ENCODE results near the gene ZDHHC16. TPM values are rescaled to one million over a fixed set of nuclear protein-coding genes. Genes with fewer than 3 reads are reported as not detected.
"Not testable (repeated sequence)": the region's sequence is repeated elsewhere in the genome, so short reads cannot be mapped to it uniquely, and the experiment has no call there.

The ZDHHC16 gene
- total RNA-seq, 1 donor from 2014 or later: 30.4 TPM

GRCh38 chr10:97404044-97404443, 41.9 kb upstream of the ZDHHC16 start:
- intact Hi-C loops (cut with DNase I): no loop called here
- Histone ChIP-seq H3K36me3 (no peaks in the 10 kb centered on the region), H3K9me3 (no peaks in the 10 kb centered on the region), H3K4me3 (no peak overlapping the region), H3K27ac (no peak overlapping the region), H3K27me3 (no peaks in the 10 kb centered on the region), H3K4me1 (peaks cover 7 to 13% of the 10 kb centered on the region in 2 donors)
- no peak for TF ChIP-seq CTCF (IDR thresholded peaks at IDR 0.05)
- no peak for DNase-seq (ENCODE audit: low spot score in 2 of 2)

- H3K9me3 ChIP-seq: no peaks in the 10 kb centered on the region
- no peak for TF ChIP-seq CTCF (IDR thresholded peaks at IDR 0.05)
- no peak overlapping the region for H3K27ac ChIP-seq
- no peak for DNase-seq (ENCODE audit: low spot score in 2 of 2)
- H3K4me3 ChIP-seq: no peak overlapping the region
- peaks cover 0 to 3% of the 10 kb centered on the region in 2 donors for H3K4me1 ChIP-seq
- no peaks in the 10 kb centered on the region for H3K36me3 ChIP-seq
- intact Hi-C loops (cut with DNase I): loop anchor here (2.0 kb wide), 1 partner anchor 147 kb away; no protein-coding TSS in a partner anchor
- no peaks in the 10 kb centered on the region for H3K27me3 ChIP-seq
These were observed 39.9 kb upstream of the ZDHHC16 start for GRCh38 chr10:97406064-97406463.

- intact Hi-C loops (cut with DNase I): loop anchor here (2.0 kb wide), 1 partner anchor 146 kb away; no protein-coding TSS in a partner anchor
- not testable (repeated sequence) for H3K27me3 ChIP-seq; H3K27ac ChIP-seq; H3K4me3 ChIP-seq; DNase-seq (ENCODE audit: low spot score in 2 of 2); H3K4me1 ChIP-seq; H3K36me3 ChIP-seq; H3K9me3 ChIP-seq
These were observed 39.5 kb upstream of the ZDHHC16 start for GRCh38 chr10:97406483-97406882.

GRCh38 chr10:97407211-97407951, 38.6 kb upstream of the ZDHHC16 start:
- intact Hi-C loops (cut with DNase I): loop anchor here (2.0 kb wide), 1 partner anchor 145 kb away; no protein-coding TSS in a partner anchor

GRCh38 chr10:97407952-97408248, 38.1 kb upstream of the ZDHHC16 start:
- Histone ChIP-seq H3K27ac (no peak overlapping the region), H3K4me1 (peaks cover 0 to 3% of the 10 kb centered on the region in 2 donors), H3K27me3 (no peaks in the 10 kb centered on the region), H3K9me3 (no peaks in the 10 kb centered on the region), H3K36me3 (no peaks in the 10 kb centered on the region), H3K4me3 (no peak overlapping the region)
- intact Hi-C loops (cut with DNase I): loop anchor here (2.0 kb wide), 1 partner anchor 145 kb away; no protein-coding TSS in a partner anchor
- no peak for DNase-seq (ENCODE audit: low spot score in 2 of 2)
- TF ChIP-seq CTCF (IDR thresholded peaks at IDR 0.05): no peak

More at GRCh38 chr10:97407211-97407951, 38.6 kb upstream of the ZDHHC16 start:
- H3K4me1 ChIP-seq: peaks cover 0 to 3% of the 10 kb centered on the region in 2 donors
- H3K27me3 ChIP-seq: no peaks in the 10 kb centered on the region
- no peaks in the 10 kb centered on the region for H3K9me3 ChIP-seq
- no peak overlapping the region for H3K27ac ChIP-seq
- no peaks in the 10 kb centered on the region for H3K36me3 ChIP-seq
- peak; percentile 60 to 77 (median 76) for TF ChIP-seq CTCF (IDR thresholded peaks at IDR 0.05)
- H3K4me3 ChIP-seq: peak overlapping the region in 1 of 2 donors; percentile 23
- DNase-seq (ENCODE audit: low spot score in 2 of 2): peak in 1 of 2 donors; percentile 71

GRCh38 chr10:97408496-97408992, 37.4 kb upstream of the ZDHHC16 start:
- no peak for TF ChIP-seq CTCF (IDR thresholded peaks at IDR 0.05)
- H3K27me3 ChIP-seq: no peaks in the 10 kb centered on the region
- H3K36me3 ChIP-seq: no peaks in the 10 kb centered on the region
- H3K4me3 ChIP-seq: no peak overlapping the region
- DNase-seq (ENCODE audit: low spot score in 2 of 2): no peak
- H3K27ac ChIP-seq: no peak overlapping the region
- intact Hi-C loops (cut with DNase I): no loop called here
- H3K9me3 ChIP-seq: no peaks in the 10 kb centered on the region
- peaks cover 0 to 3% of the 10 kb centered on the region in 2 donors for H3K4me1 ChIP-seq
